ENCODE results near the gene GAP43. TPM values are rescaled to one million over a fixed set of nuclear protein-coding genes. Genes with fewer than 3 reads are reported as not detected.

GAP43 gene
- total RNA-seq, 1 experiment from 2014 or later = 31.6 TPM

GRCh38 chr3:115695090-115695489 lies 71.8 kb downstream of the GAP43 start:
- peaks cover 22% of the 10 kb centered on the region for H3K4me1 ChIP-seq (ENCODE audit: insufficient read depth, low read length, poor library complexity, severe bottlenecking)
- intact Hi-C loops (cut with micrococcal nuclease; ENCODE audit: unreplicated experiment) = no loop called here
- H3K27me3 ChIP-seq (replicated peaks; ENCODE audit: insufficient read depth, low read depth, low read length, poor library complexity) = no peaks in the 10 kb centered on the region

GRCh38 chr3:115697263-115698053 lies 74.1 kb downstream of the GAP43 start:
- Histone ChIP-seq H3K9me3 (ENCODE audit: low read depth, low read length, poor library complexity, severe bottlenecking) (peaks cover 6% of the 10 kb centered on the region), H3K36me3 (ENCODE audit: insufficient read depth, low read length, poor library complexity, severe bottlenecking) (no peaks in the 10 kb centered on the region), H3K4me3 (ENCODE audit: low read depth, low read length, poor library complexity, severe bottlenecking) (no peak overlapping the region), H3K4me1 (ENCODE audit: insufficient read depth, low read length, poor library complexity, severe bottlenecking) (peaks cover 26% of the 10 kb centered on the region), H3K27ac (ENCODE audit: low read depth, low read length, poor library complexity, severe bottlenecking) (no peak overlapping the region), H3K27me3 (replicated peaks; ENCODE audit: insufficient read depth, low read depth, low read length, poor library complexity) (no peaks in the 10 kb centered on the region)
- intact Hi-C loops (cut with micrococcal nuclease; ENCODE audit: unreplicated experiment) = no loop called here
- BruUV-seq (replicated peaks) = no TSS peak
- DNase-seq (ENCODE audit: low spot score) = peak; percentile 17
- no peak for TF ChIP-seq CTCF (conservative IDR thresholded peaks at IDR 0.05; ENCODE audit: low read depth, low read length)
- no peak for TF ChIP-seq EZH2 (IDR thresholded peaks at IDR 0.05; ENCODE audit: borderline replicate concordance, low read depth, low read length, poor library complexity, severe bottlenecking)
- ChIA-PET POLR2A (ENCODE audit: low non-redundant PET) (no interaction called here), CTCF (interaction anchor here (0.9 kb wide), 1 partner anchor 86 kb away, joined by 3 read pairs; no protein-coding TSS in a partner anchor)

More at GRCh38 chr3:115695090-115695489, 71.8 kb downstream of the GAP43 start:
- no peaks in the 10 kb centered on the region for H3K36me3 ChIP-seq (ENCODE audit: insufficient read depth, low read length, poor library complexity, severe bottlenecking)
- BruUV-seq (replicated peaks) = no TSS peak
- no peak overlapping the region for H3K27ac ChIP-seq (ENCODE audit: low read depth, low read length, poor library complexity, severe bottlenecking)
- no peak overlapping the region for H3K4me3 ChIP-seq (ENCODE audit: low read depth, low read length, poor library complexity, severe bottlenecking)
- TF ChIP-seq EZH2 (IDR thresholded peaks at IDR 0.05; ENCODE audit: borderline replicate concordance, low read depth, low read length, poor library complexity, severe bottlenecking) = no peak
- TF ChIP-seq CTCF (conservative IDR thresholded peaks at IDR 0.05; ENCODE audit: low read depth, low read length) = no peak
- CTCF ChIA-PET = no interaction called here
- no peak for DNase-seq (ENCODE audit: low spot score)
- H3K9me3 ChIP-seq (ENCODE audit: low read depth, low read length, poor library complexity, severe bottlenecking) = no peaks in the 10 kb centered on the region
- POLR2A ChIA-PET (ENCODE audit: low non-redundant PET) = no interaction called here

- POLR2A ChIA-PET (ENCODE audit: low non-redundant PET) = interaction anchor here (0.7 kb wide), 1 partner anchor 100 kb away, joined by 5 read pairs; no protein-coding TSS in a partner anchor
- BruUV-seq (replicated peaks) = no TSS peak
- intact Hi-C loops (cut with micrococcal nuclease; ENCODE audit: unreplicated experiment) = no loop called here
Measured at GRCh38 chr3:115698851-115699591, 75.7 kb downstream of the GAP43 start.

More at GRCh38 chr3:115698851-115699591, 75.7 kb downstream of the GAP43 start:
- no peaks in the 10 kb centered on the region for H3K36me3 ChIP-seq (ENCODE audit: insufficient read depth, low read length, poor library complexity, severe bottlenecking)
- H3K27me3 ChIP-seq (replicated peaks; ENCODE audit: insufficient read depth, low read depth, low read length, poor library complexity) = no peaks in the 10 kb centered on the region
- no peak for TF ChIP-seq CTCF (conservative IDR thresholded peaks at IDR 0.05; ENCODE audit: low read depth, low read length)
- TF ChIP-seq EZH2 (IDR thresholded peaks at IDR 0.05; ENCODE audit: borderline replicate concordance, low read depth, low read length, poor library complexity, severe bottlenecking) = no peak
- H3K9me3 ChIP-seq (ENCODE audit: low read depth, low read length, poor library complexity, severe bottlenecking) = peaks cover 11% of the 10 kb centered on the region
- CTCF ChIA-PET = no interaction called here
- no peak overlapping the region for H3K4me3 ChIP-seq (ENCODE audit: low read depth, low read length, poor library complexity, severe bottlenecking)
- peak; percentile 93 for DNase-seq (ENCODE audit: low spot score)
- H3K4me1 ChIP-seq (ENCODE audit: insufficient read depth, low read length, poor library complexity, severe bottlenecking) = peaks cover 26% of the 10 kb centered on the region
- no peak overlapping the region for H3K27ac ChIP-seq (ENCODE audit: low read depth, low read length, poor library complexity, severe bottlenecking)

Measured in A673 (cell line).